HepG2 (cell line): Measurements from ENCODE around the gene POLD3. TPM values are rescaled to one million over a fixed set of nuclear protein-coding genes. Genes with fewer than 3 reads are reported as not detected.
A peak's percentile ranks its signal among the peaks of the same experiment; 100 is the strongest.

Source experiments
- GTF2F1 ChIP-seq: fragments of 150-350 bp; IDR thresholded peaks from 2 replicates; pipeline ENCODE4 v1.6.1; 2014; ENCODE audit warnings: low read length
- HDAC2 ChIP-seq: sonication (generic); formaldehyde crosslinking; IDR thresholded peaks from 2 replicates; pipeline ENCODE4 v1.4.0; 2020; ENCODE audit warnings: missing genetic modification reagents
- MTA3 ChIP-seq: sonication (generic); formaldehyde crosslinking; IDR thresholded peaks from 2 replicates; pipeline ENCODE4 v1.4.0; 2020; ENCODE audit warnings: missing genetic modification reagents
- NFE2L2 ChIP-seq: fragments of 150-350 bp; IDR thresholded peaks from 2 replicates; pipeline ENCODE4 v1.6.1; 2014; ENCODE audit warnings: low read length
- NFKBIZ ChIP-seq: IDR thresholded peaks from 2 replicates; pipeline ENCODE4 v1.6.1; 2018; ENCODE audit warnings: missing genetic modification reagents, missing compliant biosample characterization
- U2AF2 ChIP-seq: fragments of 200-400 bp; formaldehyde crosslinking; IDR thresholded peaks from 2 replicates; pipeline ENCODE4 v1.6.1; 2017; ENCODE audit warnings: low read depth, mild to moderate bottlenecking, low read length
- ZFP37 ChIP-seq: sonication (generic); formaldehyde crosslinking; IDR thresholded peaks from 2 replicates; pipeline ENCODE4 v1.4.0; 2020; ENCODE audit warnings: missing genetic modification reagents, borderline replicate concordance
- ZNF143 ChIP-seq: sonication (generic); formaldehyde crosslinking; IDR thresholded peaks from 2 replicates; pipeline ENCODE4 v1.4.0; 2020; ENCODE audit warnings: missing genetic modification reagents
- ZNF468 ChIP-seq: sonication (generic); formaldehyde crosslinking; IDR thresholded peaks from 2 replicates; pipeline ENCODE4 v1.8.0; 2022; ENCODE audit warnings: mild to moderate bottlenecking, moderate library complexity, missing genetic modification reagents
- ZNF557 ChIP-seq: sonication (generic); formaldehyde crosslinking; IDR thresholded peaks from 2 replicates; pipeline ENCODE4 v1.4.0; 2020; ENCODE audit warnings: missing genetic modification reagents
- ZNF703 ChIP-seq: sonication (generic); formaldehyde crosslinking; IDR thresholded peaks from 2 replicates; pipeline ENCODE4 v1.5.1; 2020; ENCODE audit warnings: missing genetic modification reagents, mild to moderate bottlenecking, moderate library complexity, borderline replicate concordance
- ZNF761 ChIP-seq: sonication (generic); formaldehyde crosslinking; conservative IDR thresholded peaks from 2 replicates; pipeline ENCODE4 v1.4.0; 2020; ENCODE audit warnings: mild to moderate bottlenecking, missing genetic modification reagents
- ZNF841 ChIP-seq: sonication (generic); formaldehyde crosslinking; IDR thresholded peaks from 2 replicates; pipeline ENCODE4 v1.8.1; 2023; ENCODE audit warnings: missing genetic modification reagents, borderline replicate concordance
- polyA plus RNA-seq, 8 experiments: library from polyadenylated mRNA; depleted of rRNA in 3 of 8; stranded (reverse) in 7 of 8; unstranded in 1 of 8; fragments of >200 nt; fragmentation: Illumina TruSeq in 4 of 8; extraction: Trizol in 4 of 8; gene quantifications; 2 replicates each; pipeline versions ENCODE4 v1.2.1 to v1.2.3, GENCODE V29; 2011 to 2016; ENCODE audit warnings: low read depth in 4 of 8, missing spikeins in 1 of 8, mixed read lengths in 1 of 8; ENCODE audit not compliant: insufficient read depth in 1 of 8
- total RNA-seq, 5 experiments: library from RNA; depleted of rRNA; stranded (reverse); fragments of >200 nt; fragmentation: Illumina TruSeq; extraction: Trizol; gene quantifications; 2 replicates each; pipeline ENCODE4 v1.2.3, GENCODE V29; 2016; ENCODE audit warnings: low read depth in 1 of 5
- TF ChIP-seq, protein P1 (sequence below): sonication (generic); formaldehyde crosslinking; IDR thresholded peaks from 2 replicates; pipeline ENCODE4 v1.8.0; 2022; ENCODE audit warnings: missing genetic modification reagents, mild to moderate bottlenecking, inconsistent platforms, borderline replicate concordance
- TF ChIP-seq, protein P2 (sequence below): sonication (generic); formaldehyde crosslinking; IDR thresholded peaks from 2 replicates; pipeline ENCODE4 v1.8.0; 2022; ENCODE audit warnings: mild to moderate bottlenecking, missing genetic modification reagents, borderline replicate concordance
- TF ChIP-seq, protein P3 (sequence below): IDR thresholded peaks from 2 replicates; pipeline ENCODE4 v1.6.1; 2016; ENCODE audit warnings: low read depth, control low read depth
- TF ChIP-seq, protein P4 (sequence below): sonication (generic); formaldehyde crosslinking; IDR thresholded peaks from 2 replicates; pipeline ENCODE4 v1.5.1; 2020; ENCODE audit warnings: mild to moderate bottlenecking, moderate library complexity, missing genetic modification reagents
- TF ChIP-seq, protein P5 (sequence below): sonication (generic); formaldehyde crosslinking; IDR thresholded peaks from 2 replicates; pipeline ENCODE4 v1.8.0; 2022; ENCODE audit warnings: mild to moderate bottlenecking, missing genetic modification reagents, moderate library complexity

The POLD3 gene
- total and polyA plus RNA-seq, 2 of the 13 experiments (the other 11 are each of a cell fraction or from before 2014, with no cell fraction given): 6.3 to 18.9 TPM

DNA sequence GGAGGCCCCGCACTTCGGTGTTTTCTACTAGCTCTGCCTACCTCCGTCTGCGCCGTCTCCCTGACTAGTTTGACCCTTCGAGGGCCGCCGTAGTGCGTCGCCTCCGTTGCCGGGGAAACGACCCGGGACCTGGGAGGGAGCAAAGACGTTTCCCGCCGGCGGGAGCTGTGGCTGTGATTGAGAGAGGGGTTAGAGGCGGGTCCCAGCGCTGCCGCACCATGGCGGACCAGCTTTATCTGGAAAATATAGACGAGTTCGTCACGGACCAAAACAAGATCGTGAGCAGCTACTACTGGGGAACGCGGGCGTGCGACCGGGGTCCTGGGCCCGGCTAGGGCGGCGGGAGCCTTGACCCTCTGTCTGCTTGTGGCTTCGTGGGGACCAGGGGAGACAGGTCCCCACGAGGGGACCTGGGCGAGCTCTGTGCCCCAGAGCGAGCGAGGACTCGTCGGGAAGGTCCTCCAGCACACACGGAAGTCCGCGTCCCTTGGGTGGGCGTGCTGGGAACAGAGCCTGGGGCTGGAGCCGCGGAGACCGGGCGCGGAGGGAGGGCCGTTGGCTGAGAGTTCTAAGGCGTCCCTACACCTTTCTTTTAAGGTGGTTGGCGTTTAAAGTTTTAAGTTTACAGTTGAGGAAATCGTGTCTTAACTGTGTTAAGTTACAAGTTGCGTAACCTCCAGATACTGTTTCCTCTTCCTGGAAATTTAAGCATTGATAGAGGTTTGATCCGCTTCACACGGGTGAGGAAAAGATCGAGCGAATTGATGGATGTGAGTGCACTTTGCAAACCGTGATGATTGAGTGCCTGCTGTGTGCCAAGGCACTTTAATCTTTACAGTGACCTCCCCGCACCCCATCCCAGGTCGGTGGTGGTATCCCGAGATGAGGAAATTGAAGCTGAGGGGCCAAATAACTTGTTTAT is at the start of gene POLD3 (continued):
- TF ChIP-seq, protein P1, sequence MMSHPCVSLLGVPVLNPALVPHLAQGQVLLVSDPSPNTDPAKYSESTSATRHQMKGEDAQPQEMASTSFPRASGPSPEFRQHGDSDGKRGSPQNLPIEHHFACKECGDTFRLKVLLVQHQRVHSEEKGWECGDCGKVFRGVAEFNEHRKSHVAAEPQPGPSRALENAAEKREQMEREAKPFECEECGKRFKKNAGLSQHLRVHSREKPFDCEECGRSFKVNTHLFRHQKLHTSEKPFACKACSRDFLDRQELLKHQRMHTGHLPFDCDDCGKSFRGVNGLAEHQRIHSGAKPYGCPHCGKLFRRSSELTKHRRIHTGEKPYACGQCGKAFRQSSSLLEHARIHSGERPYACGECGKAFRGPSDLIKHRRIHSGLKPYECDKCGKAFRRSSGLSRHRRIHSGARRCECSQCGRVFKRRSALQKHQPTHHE: 0 out of 2 replicates have a peak, but pooled peaks have one; percentile 52
- TF ChIP-seq, protein P2, sequence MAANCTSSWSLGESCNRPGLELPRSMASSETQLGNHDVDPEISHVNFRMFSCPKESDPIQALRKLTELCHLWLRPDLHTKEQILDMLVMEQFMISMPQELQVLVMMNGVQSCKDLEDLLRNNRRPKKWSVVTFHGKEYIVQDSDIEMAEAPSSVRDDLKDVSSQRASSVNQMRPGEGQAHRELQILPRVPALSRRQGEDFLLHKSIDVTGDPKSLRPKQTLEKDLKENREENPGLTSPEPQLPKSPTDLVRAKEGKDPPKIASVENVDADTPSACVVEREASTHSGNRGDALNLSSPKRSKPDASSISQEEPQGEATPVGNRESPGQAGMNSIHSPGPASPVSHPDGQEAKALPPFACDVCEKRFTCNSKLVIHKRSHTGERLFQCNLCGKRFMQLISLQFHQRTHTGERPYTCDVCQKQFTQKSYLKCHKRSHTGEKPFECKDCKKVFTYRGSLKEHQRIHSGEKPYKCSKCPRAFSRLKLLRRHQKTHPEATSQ (CRISPR knock-in tag): peak; percentile 84; the same call in 1 of the 2 replicates
- TF ChIP-seq, protein P3, sequence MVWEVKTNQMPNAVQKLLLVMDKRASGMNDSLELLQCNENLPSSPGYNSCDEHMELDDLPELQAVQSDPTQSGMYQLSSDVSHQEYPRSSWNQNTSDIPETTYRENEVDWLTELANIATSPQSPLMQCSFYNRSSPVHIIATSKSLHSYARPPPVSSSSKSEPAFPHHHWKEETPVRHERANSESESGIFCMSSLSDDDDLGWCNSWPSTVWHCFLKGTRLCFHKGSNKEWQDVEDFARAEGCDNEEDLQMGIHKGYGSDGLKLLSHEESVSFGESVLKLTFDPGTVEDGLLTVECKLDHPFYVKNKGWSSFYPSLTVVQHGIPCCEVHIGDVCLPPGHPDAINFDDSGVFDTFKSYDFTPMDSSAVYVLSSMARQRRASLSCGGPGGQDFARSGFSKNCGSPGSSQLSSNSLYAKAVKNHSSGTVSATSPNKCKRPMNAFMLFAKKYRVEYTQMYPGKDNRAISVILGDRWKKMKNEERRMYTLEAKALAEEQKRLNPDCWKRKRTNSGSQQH (CRISPR knock-in tag): peak; percentile 94
- TF ChIP-seq ZNF703 (CRISPR knock-in tag): no peak
- no peak for TF ChIP-seq U2AF2
- TF ChIP-seq ZNF841 (CRISPR knock-in tag): 0 out of 2 replicates have a peak, but pooled peaks have one; percentile 35
- TF ChIP-seq ZFP37 (CRISPR knock-in tag): no peak
- TF ChIP-seq MTA3 (CRISPR knock-in tag): no peak
- TF ChIP-seq, protein P4, sequence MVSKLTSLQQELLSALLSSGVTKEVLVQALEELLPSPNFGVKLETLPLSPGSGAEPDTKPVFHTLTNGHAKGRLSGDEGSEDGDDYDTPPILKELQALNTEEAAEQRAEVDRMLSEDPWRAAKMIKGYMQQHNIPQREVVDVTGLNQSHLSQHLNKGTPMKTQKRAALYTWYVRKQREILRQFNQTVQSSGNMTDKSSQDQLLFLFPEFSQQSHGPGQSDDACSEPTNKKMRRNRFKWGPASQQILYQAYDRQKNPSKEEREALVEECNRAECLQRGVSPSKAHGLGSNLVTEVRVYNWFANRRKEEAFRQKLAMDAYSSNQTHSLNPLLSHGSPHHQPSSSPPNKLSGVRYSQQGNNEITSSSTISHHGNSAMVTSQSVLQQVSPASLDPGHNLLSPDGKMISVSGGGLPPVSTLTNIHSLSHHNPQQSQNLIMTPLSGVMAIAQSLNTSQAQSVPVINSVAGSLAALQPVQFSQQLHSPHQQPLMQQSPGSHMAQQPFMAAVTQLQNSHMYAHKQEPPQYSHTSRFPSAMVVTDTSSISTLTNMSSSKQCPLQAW (CRISPR knock-in tag): peak; percentile 86
- peak; percentile 76; the same call in 1 of the 2 replicates for TF ChIP-seq NFKBIZ (CRISPR knock-in tag)
- TF ChIP-seq NFE2L2: no peak
- TF ChIP-seq GTF2F1: no peak
- TF ChIP-seq ZNF143 (CRISPR knock-in tag): no peak
- TF ChIP-seq, protein P5, sequence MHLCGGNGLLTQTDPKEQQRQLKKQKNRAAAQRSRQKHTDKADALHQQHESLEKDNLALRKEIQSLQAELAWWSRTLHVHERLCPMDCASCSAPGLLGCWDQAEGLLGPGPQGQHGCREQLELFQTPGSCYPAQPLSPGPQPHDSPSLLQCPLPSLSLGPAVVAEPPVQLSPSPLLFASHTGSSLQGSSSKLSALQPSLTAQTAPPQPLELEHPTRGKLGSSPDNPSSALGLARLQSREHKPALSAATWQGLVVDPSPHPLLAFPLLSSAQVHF (CRISPR knock-in tag): 0 out of 2 replicates have a peak, but pooled peaks have one; percentile 52
- no peak for TF ChIP-seq ZNF761 (CRISPR knock-in tag)
- no peak for TF ChIP-seq ZNF468 (CRISPR knock-in tag)
- no peak for TF ChIP-seq ZNF557 (CRISPR knock-in tag)
- peak; percentile 84 for TF ChIP-seq HDAC2 (CRISPR knock-in tag)
